ENCODE results near the gene TRAF3IP1. TPM values are rescaled to one million over a fixed set of nuclear protein-coding genes. Genes with fewer than 3 reads are reported as not detected.
A peak's percentile ranks its signal among the peaks of the same experiment; 100 is the strongest.

TRAF3IP1 gene
- total RNA-seq, 1 experiment from 2014 or later: 6.4 TPM

DNA sequence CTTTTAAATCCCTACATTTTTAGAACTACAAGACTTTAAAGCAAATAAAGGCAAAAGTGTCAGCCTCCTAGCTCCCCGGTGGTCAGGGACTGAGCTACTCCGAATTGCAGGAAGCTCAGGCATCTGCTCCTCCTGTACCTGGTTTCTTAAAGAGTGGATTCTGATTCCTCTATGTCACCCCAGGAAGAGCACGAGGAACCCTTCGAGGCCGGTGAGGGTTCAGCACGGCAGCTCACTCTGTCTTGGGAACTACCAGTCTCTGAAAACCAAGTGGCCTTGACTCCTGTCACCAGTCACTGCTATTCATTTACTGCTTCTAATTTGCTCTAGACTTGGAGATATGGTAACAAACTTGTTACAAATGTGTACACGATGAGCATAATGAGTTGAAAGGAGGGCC, 34.2 kb upstream of the TRAF3IP1 start:
- in situ Hi-C loops (cut with HindIII; ENCODE audit: low pct_unique_long_range_greater_than_20kb, low sequenced_read_pairs): no loop called here

DNA sequence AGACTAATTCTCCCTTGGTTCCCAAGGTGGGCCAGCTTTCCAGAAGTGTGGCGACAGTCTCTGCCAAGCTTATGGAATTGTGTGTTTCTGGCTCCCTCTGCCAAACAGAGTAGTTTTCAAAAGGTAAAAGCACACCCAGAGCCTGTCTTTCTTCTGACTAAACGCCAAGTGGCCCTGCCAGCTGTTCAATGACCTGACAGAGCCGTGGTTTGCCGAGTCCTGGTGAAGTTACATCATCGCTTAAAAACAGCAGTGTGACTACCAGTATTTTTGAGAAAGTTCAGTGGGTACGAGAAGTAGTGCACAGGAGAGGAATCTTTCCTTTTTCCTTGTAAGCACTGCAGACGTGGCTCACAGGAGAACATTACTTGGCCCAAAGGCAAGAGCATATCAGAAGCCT, 33.8 kb upstream of the TRAF3IP1 start:
- in situ Hi-C loops (cut with HindIII; ENCODE audit: low pct_unique_long_range_greater_than_20kb, low sequenced_read_pairs): no loop called here
- DNase-seq (ENCODE audit: low read depth, low spot score): no peak

More for the DNA sequence above, 34.2 kb upstream of the TRAF3IP1 start:
- DNase-seq (ENCODE audit: low read depth, low spot score): no peak

DNA sequence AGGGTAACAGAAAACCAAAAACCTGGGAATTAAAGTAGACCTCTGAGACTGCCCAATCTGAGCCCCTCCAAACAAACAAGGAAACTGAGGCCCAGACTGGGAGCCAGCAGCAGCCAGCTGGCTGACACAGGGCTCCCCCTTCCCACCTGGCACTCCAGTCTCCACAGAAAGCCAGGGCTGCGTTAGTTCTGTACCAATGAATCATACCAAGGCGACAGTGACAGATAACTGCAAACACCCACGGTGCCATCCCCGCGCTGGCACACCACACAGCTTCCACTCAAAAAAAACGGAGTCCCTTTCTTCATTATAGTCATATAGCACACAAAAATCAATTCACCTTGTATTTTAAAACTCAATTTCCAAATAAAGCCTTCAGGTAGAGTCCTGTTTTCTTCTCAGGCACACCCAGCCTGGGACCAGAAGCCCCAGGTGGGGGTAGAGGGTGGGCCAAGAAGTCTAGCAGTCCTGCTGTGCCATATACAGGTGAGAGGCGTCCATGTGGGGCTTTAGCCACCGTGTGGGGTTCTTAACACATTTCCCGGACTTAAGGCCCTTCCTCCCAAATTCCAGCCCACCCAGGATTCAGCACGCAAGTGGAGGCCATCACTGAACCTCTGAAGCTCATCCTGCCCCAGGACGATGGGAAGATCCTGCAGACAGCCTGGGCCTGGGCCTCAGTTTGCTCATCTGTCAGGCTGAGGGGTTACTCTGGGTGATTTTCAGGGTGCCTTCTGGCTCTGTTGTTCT, 33.2 kb upstream of the TRAF3IP1 start:
- in situ Hi-C loops (cut with HindIII; ENCODE audit: low pct_unique_long_range_greater_than_20kb, low sequenced_read_pairs): no loop called here
- DNase-seq (ENCODE audit: low read depth, low spot score): no peak

DNA sequence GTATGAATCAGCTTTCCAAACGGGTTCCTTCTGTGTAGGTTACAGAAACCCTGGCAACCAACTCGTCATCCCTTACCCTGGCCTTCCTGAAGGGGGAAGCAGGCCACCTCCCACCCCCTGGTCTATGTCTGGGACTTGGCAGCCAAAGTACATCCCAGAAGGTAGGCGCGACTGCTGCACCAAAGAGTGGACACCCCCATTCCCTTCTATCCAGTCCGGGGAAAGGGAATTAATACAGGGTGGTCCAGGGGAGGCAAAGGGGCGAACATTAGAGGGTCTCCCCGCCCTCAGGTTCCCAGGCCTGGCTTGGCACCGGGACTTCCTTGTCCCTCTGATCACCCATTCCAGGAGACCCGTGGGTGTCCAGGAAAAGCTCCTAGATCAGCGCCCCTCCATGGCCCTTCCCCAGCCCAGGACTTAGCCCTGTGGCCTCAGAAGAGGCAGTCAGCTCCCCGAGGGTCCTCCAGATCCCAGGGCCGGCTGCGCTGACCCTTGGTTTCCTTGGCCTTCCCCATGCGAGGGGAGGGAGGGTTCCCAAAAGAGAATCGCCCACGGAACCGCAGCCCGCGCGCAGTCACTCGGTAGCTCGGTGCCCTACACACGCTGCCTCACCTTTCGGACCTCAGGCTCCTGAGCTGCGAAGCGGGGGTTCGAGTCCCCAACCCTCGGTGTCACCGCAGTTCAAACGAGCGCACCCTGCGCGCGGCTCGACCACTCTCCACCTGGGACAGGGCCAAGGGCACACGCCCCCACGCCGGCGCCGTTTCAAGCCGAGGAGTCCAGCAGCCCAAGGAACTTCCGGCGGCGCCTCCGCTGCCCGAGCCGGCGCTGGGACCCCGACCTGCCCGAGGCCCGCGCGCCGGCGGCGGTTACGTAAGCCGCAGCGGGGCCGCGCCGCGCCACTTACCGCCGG, 32.3 kb upstream of the TRAF3IP1 start, which contains the start of gene PER2:
TSS of gene PER2 (minus strand) at position 874 of the 913 bp plus-strand sequence. CDS start 10,674 bp downstream, outside the sequence.
- DNase-seq (ENCODE audit: low read depth, low spot score): peak; percentile 50
- in situ Hi-C loops (cut with HindIII; ENCODE audit: low pct_unique_long_range_greater_than_20kb, low sequenced_read_pairs): no loop called here

DNA sequence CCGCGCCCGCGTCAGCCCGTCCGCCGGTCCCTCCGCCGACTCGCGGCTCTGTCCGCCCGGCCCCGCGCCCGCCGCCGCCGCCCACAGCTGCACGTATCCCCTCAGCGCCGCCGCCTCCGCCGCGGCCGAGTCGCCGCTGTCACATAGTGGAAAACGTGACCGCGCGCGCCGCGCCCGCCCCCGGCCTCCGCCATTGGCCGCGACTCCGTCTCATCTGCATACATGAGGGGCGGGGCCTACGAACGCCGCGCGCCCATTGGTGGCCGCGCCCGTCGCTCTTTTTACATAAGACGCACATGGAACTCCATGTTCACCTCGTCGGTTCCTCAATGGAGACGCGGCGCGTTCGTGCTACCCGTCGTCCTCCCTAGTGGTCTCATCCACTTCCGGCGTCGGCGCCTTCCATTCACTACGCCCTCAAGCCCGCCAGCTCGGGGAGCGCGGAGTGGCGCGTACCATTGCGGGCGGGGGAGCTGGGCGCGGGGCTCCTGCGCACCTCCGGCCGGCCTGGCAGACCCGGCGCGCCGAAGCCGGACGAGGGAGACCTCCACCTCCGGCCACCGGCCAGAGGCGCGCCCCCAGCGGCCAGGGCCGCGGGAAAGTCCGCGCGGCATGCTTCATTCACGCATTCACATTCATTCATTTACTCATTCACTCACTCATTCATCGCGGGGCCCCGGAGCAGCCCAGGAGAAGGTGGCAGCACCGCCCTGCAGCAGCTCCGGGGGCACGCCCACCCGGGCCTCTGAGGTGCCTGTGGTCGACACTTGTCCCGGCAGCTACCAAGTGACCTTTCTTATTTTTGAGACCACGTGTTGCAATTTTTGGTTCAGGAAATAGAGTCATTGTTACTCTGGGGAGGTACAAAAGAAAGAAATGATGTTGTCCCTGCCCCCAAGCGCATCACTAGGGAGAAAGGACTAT, 31.4 kb upstream of the TRAF3IP1 start:
- peak; percentile 94 for DNase-seq (ENCODE audit: low read depth, low spot score)
- in situ Hi-C loops (cut with HindIII; ENCODE audit: low pct_unique_long_range_greater_than_20kb, low sequenced_read_pairs): no loop called here

DNA sequence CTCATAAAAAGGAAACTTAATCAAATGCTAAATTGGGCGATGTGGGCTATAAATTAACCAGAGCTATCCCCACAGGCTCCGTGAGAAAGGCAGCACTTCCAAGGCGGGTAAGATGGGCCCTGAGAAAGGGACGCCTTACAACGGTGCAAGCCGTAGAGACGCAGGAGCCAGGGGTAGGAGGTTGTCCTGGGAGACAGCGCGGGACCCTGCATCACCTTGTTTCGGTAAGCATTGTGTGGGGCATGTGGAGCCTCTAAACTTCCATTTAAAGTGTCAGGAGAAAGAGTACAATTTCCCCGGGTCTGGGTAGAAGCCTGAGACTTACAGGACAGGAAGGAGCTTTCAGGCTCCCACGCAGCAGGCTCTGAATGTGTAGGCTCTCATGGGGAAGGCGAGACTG, 30.7 kb upstream of the TRAF3IP1 start:
- in situ Hi-C loops (cut with HindIII; ENCODE audit: low pct_unique_long_range_greater_than_20kb, low sequenced_read_pairs): no loop called here
- DNase-seq (ENCODE audit: low read depth, low spot score): no peak

DNA sequence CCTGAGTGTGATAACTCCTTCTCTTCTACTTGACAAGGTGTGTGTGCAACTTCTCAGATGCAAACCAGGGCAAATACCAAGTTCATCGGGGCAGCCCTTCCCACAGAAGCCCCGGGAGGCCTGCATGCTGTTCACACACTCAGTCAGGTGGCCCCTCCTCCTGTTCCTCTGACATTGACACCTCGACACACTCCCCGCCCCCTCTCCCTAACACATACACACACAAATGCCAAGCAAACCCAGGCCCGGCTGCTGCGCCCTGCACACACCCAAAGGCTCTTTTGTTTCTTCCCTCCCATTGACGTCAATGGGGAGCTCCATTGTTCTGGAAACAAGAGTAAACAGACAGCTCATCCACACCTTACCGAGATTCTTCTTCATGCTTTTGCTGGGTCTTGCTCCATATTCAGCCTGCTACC, 30.2 kb upstream of the TRAF3IP1 start:
- in situ Hi-C loops (cut with HindIII; ENCODE audit: low pct_unique_long_range_greater_than_20kb, low sequenced_read_pairs): no loop called here
- peak; percentile 87 for DNase-seq (ENCODE audit: low read depth, low spot score)

DNA sequence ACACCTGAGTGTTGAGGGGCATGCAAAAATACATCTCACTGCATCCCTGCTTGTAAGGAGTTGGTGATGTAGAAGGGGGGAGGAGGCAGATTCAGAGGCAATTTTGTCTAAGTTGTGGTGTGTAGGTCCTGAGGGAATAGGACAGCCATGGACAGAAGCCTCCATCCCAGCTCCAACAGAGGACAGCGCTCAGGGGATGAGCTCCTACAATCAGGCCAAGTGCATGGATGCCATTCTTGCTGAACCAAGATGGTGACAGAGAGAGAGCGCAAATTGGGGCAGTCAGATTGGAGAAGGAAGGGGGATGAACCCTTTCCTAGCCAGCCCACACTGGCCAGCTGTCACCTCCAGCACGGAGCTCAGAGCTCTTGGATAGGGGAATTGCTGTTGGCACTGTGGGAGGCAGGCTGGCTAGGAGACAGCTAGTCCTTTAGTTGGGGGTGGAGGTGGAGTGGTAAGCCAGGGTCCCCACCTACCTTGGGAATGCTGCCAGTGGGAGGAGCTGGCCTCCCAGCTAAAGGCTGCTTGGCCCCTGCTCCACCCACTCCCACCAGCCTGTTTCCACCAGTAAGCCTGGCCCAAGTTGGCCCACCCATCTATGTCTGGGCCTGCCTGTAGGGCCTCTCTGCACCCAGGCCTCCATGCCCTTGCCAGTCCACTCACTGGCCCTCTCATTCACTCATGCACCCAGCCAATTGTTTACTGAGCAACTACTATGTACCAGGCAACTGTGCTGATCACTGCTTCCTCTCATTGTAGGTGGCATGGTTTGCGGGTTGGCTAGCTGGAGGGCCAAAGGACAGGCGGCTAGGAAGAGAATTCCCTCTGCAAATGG, 29.4 kb upstream of the TRAF3IP1 start:
- in situ Hi-C loops (cut with HindIII; ENCODE audit: low pct_unique_long_range_greater_than_20kb, low sequenced_read_pairs): no loop called here
- DNase-seq (ENCODE audit: low read depth, low spot score): no peak

DNA sequence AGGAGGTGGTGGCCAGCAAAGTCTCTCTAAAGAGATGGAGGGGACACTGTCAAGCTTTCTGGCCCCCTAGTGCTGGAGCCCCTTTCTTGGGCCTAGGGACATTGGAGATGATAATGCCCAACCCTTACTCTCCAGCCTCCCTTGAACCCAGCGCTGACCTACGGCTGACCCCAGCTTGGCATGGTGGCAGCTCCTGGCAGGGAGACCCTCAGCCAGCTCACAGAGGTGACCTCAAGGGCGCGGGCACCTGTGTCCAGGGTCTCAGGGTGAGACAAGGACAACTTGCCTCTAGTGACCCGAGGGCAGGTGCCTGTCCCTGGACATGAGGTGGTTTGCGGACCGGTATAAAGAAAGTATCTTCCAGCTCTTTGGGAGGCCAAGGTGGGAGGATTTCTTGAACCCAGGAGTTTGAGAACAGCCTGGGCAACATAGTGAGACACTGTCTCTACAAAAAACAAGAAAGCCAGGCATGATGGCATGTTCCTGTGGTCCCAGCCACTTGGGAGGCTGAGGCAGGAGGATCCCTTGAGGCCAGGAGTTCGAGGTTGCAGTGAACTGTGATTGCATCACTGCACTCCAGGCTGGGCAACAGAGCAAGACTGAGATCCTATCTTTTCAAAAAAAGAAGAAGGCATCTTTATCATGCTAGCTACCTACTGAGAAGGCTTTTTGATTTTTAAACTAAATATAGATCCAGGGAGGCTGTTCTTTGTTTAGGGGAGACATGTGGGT, 28.6 kb upstream of the TRAF3IP1 start:
- no peak for DNase-seq (ENCODE audit: low read depth, low spot score)
- in situ Hi-C loops (cut with HindIII; ENCODE audit: low pct_unique_long_range_greater_than_20kb, low sequenced_read_pairs): no loop called here

- in situ Hi-C loops (cut with HindIII; ENCODE audit: low pct_unique_long_range_greater_than_20kb, low sequenced_read_pairs): no loop called here
- DNase-seq (ENCODE audit: low read depth, low spot score): no peak
Measured at GRCh38 chr2:238294046-238294392, 26.3 kb upstream of the TRAF3IP1 start.

DNA sequence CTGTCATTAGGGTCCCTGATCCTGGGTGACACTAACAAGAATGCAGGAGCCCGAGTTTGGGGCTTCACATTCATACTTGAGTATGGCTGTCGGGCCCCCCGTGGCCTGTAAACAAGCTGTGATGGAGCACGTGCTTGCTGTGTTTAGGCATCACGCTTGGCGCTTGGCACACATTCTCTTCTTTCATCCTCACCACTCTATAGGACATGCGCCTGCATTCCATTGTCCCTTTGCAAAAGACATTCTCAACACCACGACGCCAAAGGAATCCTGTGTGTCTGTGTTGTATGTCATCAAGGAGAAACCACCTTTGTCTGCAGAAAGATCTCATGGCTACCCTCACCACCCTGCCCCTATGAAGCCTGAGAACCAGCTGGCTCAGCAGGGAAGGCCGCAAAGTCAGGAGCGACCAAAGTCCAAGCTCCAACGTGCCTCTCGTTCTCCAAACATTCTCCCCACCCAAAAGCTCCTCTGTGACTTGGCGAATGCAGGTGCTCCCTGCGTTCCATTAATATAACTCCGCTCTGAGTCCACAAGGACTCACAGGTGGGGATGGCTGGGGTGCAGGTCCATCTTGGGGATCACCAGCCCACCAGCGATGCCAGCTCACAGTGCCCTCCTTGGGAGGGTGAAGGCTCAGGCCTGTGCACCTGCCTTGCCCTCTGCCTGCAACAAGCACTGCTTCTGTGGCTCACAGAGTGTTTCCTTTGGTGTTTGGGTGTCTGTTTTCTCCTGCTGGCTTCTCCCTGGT, 25.8 kb upstream of the TRAF3IP1 start:
- in situ Hi-C loops (cut with HindIII; ENCODE audit: low pct_unique_long_range_greater_than_20kb, low sequenced_read_pairs): no loop called here

DNA sequence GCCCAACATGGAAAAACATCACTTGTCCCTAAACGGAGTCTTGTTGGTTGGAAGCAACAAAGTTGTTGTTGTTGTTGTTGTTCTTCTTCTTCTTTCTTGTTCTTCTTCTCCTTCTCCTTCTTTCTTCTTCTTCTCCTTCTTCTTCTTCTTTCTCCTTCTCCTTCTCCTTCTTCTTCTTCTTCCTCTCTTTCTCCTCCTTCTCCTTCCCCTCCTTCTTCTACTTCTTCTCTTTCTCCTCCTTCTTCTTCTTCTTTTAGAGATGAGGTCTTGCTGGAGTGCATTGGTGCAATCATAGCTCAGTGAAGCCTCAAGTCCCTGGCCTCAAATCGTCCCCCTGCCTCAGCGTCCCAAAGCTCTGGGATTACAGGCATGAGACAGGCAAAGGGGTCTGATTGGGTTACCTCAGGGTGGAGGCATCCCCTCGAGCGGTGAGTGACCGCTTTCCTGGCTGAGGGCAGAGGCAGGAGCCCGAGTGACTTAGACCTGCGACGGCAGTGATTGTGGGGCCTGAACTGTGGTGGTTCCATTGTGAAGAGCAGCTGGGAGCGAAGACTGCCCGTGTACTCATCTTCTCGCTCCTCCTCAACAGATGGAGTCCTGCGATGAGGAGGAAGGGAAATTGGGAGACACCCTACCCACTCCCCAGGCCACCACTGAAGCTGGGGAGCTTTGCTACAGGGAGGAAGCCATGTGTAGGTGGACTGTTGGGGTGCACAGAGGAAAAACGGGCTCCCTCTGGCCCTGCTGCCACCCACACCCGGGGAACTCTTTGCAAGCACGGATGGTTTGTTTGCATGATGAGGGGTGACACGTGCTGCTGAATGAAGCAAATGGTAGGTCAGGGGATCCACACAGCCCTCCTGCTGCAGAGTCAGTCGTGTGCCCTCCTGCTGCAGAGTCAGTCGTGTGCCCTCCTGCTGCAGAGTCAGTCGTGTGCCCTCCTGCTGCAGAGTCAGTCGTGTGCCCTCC, 24.9 kb upstream of the TRAF3IP1 start:
- DNase-seq (ENCODE audit: low read depth, low spot score): no peak
- in situ Hi-C loops (cut with HindIII; ENCODE audit: low pct_unique_long_range_greater_than_20kb, low sequenced_read_pairs): no loop called here

More for the DNA sequence above, 25.8 kb upstream of the TRAF3IP1 start:
- DNase-seq (ENCODE audit: low read depth, low spot score): no peak

- in situ Hi-C loops (cut with HindIII; ENCODE audit: low pct_unique_long_range_greater_than_20kb, low sequenced_read_pairs): no loop called here
- DNase-seq (ENCODE audit: low read depth, low spot score): no peak
Measured at GRCh38 chr2:238296638-238297457, 23.5 kb upstream of the TRAF3IP1 start.

DNA sequence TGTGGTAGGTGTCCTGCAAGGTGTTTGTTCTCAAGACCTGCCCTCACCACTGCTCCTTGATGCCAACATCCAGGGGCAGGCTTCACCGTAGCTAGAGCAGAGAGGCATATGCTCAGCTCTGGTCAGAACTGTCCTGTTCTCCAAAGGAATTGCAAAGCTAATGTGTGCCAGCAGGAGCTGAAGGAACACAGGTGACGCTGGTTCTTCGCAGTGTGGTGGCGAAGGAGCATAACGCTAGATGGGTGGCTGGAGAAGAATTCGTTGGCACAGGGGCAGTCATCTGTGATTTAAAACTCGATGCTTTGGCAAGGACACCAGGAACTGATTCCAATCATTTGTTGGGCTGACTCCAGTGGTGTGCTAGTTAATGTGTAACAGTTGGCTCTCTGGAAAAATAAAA, 20.5 kb upstream of the TRAF3IP1 start:
- no peak for DNase-seq (ENCODE audit: low read depth, low spot score)
- in situ Hi-C loops (cut with HindIII; ENCODE audit: low pct_unique_long_range_greater_than_20kb, low sequenced_read_pairs): no loop called here
